Activated CD4-positive, alpha-beta T cell treated with anti-CD3 and anti-CD28 coated beads, Interleukin-2, amount 50 U/mL, for 48 hours (primary cell): Measurements from ENCODE around the gene STRADA.
A peak's percentile ranks its signal among the peaks of the same experiment; 100 is the strongest.
"Not testable (repeated sequence)": the region's sequence is repeated elsewhere in the genome, so short reads cannot be mapped to it uniquely, and the experiment has no call there.

Source experiments
- DNase-seq, 2 experiments: peaks; one replicate each; pipeline ENCODE4 v3.0.0-alpha.2; 2020

STRADA gene

GRCh38 chr17:63754046-63754445, 12.4 kb upstream of the STRADA start:
- DNase-seq: no peak

GRCh38 chr17:63753215-63753614, 11.6 kb upstream of the STRADA start:
- no peak for DNase-seq

- DNase-seq: no peak
Observed at GRCh38 chr17:63752707-63753106, 11.1 kb upstream of the STRADA start.

- DNase-seq: peak in 1 of 2 experiments; percentile 24
Observed at GRCh38 chr17:63751806-63752205, 10.2 kb upstream of the STRADA start.

- no peak for DNase-seq
Observed at GRCh38 chr17:63741143-63741407, 524 bp downstream of the STRADA start.

GRCh38 chr17:63740464-63741142, 996 bp downstream of the STRADA start:
- no peak for DNase-seq

- no peak for DNase-seq
Observed at GRCh38 chr17:63735691-63736090, 5.9 kb downstream of the STRADA start.

- no peak for DNase-seq
Observed at GRCh38 chr17:63722403-63722802, 19.2 kb downstream of the STRADA start.

GRCh38 chr17:63720194-63720593, 21.4 kb downstream of the STRADA start:
- not testable (repeated sequence) for DNase-seq

GRCh38 chr17:63718988-63719387, 22.6 kb downstream of the STRADA start:
- DNase-seq: no peak

GRCh38 chr17:63716426-63716825, 25.2 kb downstream of the STRADA start:
- no peak for DNase-seq

- no peak for DNase-seq
Observed at GRCh38 chr17:63714550-63715277, 26.9 kb downstream of the STRADA start.

- DNase-seq: no peak
Observed at GRCh38 chr17:63709110-63709509, 32.5 kb downstream of the STRADA start.

GRCh38 chr17:63707151-63707550, 34.4 kb downstream of the STRADA start:
- no peak for DNase-seq

GRCh38 chr17:63706336-63707082, 35.1 kb downstream of the STRADA start:
- no peak for DNase-seq

GRCh38 chr17:63705657-63706056, 35.9 kb downstream of the STRADA start:
- no peak for DNase-seq

GRCh38 chr17:63704836-63705235, 36.8 kb downstream of the STRADA start:
- no peak for DNase-seq

- DNase-seq: no peak
Observed at GRCh38 chr17:63704259-63704576, 37.4 kb downstream of the STRADA start.

GRCh38 chr17:63703556-63704258, 37.9 kb downstream of the STRADA start:
- no peak for DNase-seq

GRCh38 chr17:63703029-63703428, 38.6 kb downstream of the STRADA start:
- DNase-seq: no peak

GRCh38 chr17:63702721-63703015, 38.9 kb downstream of the STRADA start:
- DNase-seq: no peak

GRCh38 chr17:63701868-63702720, 39.5 kb downstream of the STRADA start:
- DNase-seq: peak; percentile 74 to 81

GRCh38 chr17:63701456-63701820, 40.2 kb downstream of the STRADA start:
- no peak for DNase-seq
